ENCODE results near the gene DDX53. TPM values are rescaled to one million over a fixed set of nuclear protein-coding genes. Genes with fewer than 3 reads are reported as not detected.

Gene DDX53
- total RNA-seq, 1 donor from 2014 or later, result not detected

GRCh38 chrX:23048806-23049573, 49.2 kb downstream of the DDX53 start:
- DNase-seq (ENCODE audit: low spot score) (no peak), ATAC-seq (no peak)

GRCh38 chrX:23052324-23052723, 52.6 kb downstream of the DDX53 start:
- ATAC-seq, result no peak
- no peak for DNase-seq (ENCODE audit: low spot score)
